Spleen (tissue), 3 donors: ENCODE data around the gene CETN1.

Experiments
- POLR2A ChIP-seq, 3 donors: fragments of 450-650 bp; IDR thresholded peaks; one replicate each; pipeline ENCODE4 v1.5.1; 2017; ENCODE audit warnings: antibody characterized with exemption in 3 of 3, mild to moderate bottlenecking in 1 of 3
- POLR2AphosphoS5 ChIP-seq, 3 donors: sonication (generic); formaldehyde crosslinking; IDR thresholded peaks; one replicate each; pipeline ENCODE4 v1.5.1; 2017; ENCODE audit warnings: antibody characterized with exemption in 3 of 3

DNA sequence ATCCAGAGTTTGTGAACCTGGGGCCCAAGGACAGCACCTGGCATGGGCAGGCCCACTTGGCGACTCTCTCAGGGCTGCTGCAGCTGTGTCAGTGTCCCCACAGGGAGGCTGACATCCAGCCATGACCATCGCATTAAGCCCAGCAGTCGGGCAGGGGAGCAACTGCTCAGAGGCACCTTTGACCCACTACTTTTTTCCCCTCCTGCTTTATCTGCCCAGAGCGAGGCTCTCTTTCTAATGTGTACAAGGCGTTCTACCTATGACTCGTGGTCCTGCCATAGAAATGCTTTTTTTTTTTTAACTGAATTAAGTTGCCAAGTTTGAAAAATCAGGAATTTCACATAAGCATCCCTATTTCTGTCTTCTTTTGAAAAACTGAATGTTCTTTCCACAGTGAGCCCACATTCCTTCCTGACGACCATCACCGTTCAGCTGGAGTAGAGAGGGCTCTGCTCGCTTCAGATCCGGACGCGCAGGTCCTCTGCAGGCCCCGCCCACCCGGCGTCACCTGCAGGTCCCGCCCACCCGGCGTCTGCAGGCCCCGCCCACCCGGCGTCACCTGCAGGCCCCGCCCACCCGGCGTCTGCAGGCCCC is 16.2 kb downstream of the CETN1 start:
- no peak for TF ChIP-seq POLR2A (IDR thresholded peaks at IDR 0.05)
- TF ChIP-seq POLR2AphosphoS5 (IDR thresholded peaks at IDR 0.05): no peak
